ENCODE data around the gene PCDHGB2. TPM values are rescaled to one million over a fixed set of nuclear protein-coding genes. Genes with fewer than 3 reads are reported as not detected.
A peak's percentile ranks its signal among the peaks of the same experiment; 100 is the strongest.

PCDHGB2 gene
- total and polyA plus RNA-seq, 2 of the 8 experiments (the other 6 are each of a cell fraction or from before 2014, with no cell fraction given), result 1.9 to 2.9 TPM

GRCh38 chr5:141409598-141410306 lies 50.0 kb downstream of the PCDHGB2 start:
- Histone ChIP-seq H4K8ac (ENCODE audit: extremely low read depth, insufficient read depth, low read length) (no peak overlapping the region), H2BK20ac (ENCODE audit: low read length) (no peak overlapping the region), H2AFZ (ENCODE audit: low read length) (no peak overlapping the region), H2AK5ac (ENCODE audit: low read depth, low read length) (peak overlapping the region; percentile 70; the same call in 1 of the 2 replicates), H4K5ac (ENCODE audit: insufficient read length, low read depth, low read length) (no peak overlapping the region), H3K36me3 (ENCODE audit: control insufficient read depth in 2 of 4, insufficient read depth in 4 of 4, low read length in 3 of 4) (peaks cover 0 to 3% (median 0%) of the 10 kb centered on the region in 4 experiments; a peak in 1 of 8 replicates), H3K4me1 (replicated peaks in 1 of 4; ENCODE audit: control insufficient read depth in 3 of 4, insufficient read depth in 4 of 4, low read length in 3 of 4) (no peaks in the 10 kb centered on the region), H2BK15ac (ENCODE audit: low read length) (no peak overlapping the region), H3K18ac (ENCODE audit: extremely low read depth, low read length) (no peak overlapping the region), H3K4ac (replicated peaks; ENCODE audit: insufficient read length, low read depth, low read length) (no peak overlapping the region), H4K20me1 (replicated peaks in 1 of 2; ENCODE audit: control insufficient read depth in 1 of 2, insufficient read depth in 2 of 2, low read length in 2 of 2) (peaks cover 0 to 1% of the 10 kb centered on the region in 2 experiments), H2BK5ac (ENCODE audit: low read depth, low read length) (no peak overlapping the region), H4K91ac (replicated peaks; ENCODE audit: insufficient read length, low read length) (no peak overlapping the region), H3K9ac (replicated peaks in 1 of 4; ENCODE audit: extremely low read depth in 1 of 4, low read depth in 3 of 4, low read length in 3 of 4) (no peak overlapping the region), H3K23ac (ENCODE audit: insufficient read length) (no peak overlapping the region), H3K27me3 (replicated peaks in 1 of 4; ENCODE audit: control insufficient read depth in 3 of 4, extremely low read depth in 1 of 4, insufficient read depth in 3 of 4, low read length in 3 of 4) (peaks cover 0 to 10% (median 6%) of the 10 kb centered on the region in 4 experiments; a peak in 6 of 7 replicates), H2BK120ac (replicated peaks; ENCODE audit: low read depth, low read length) (no peak overlapping the region), H3K4me3 (ENCODE audit: extremely low read depth in 1 of 4, insufficient read depth in 2 of 4, low read depth in 3 of 4, low read length in 4 of 4) (no peak overlapping the region), H3K27ac (ENCODE audit: low read depth, low read length) (no peak overlapping the region), H3K4me2 (ENCODE audit: insufficient read depth in 1 of 2, low read depth in 2 of 2, low read length in 2 of 2) (no peak overlapping the region), H3K79me2 (ENCODE audit: control insufficient read depth in 1 of 2, insufficient read depth in 2 of 2, low read length in 2 of 2) (no peaks in the 10 kb centered on the region), H3K23me2 (ENCODE audit: low read depth, low read length) (peaks cover 2% of the 10 kb centered on the region; the same call in 1 of the 2 replicates), H3K79me1 (ENCODE audit: low read depth, low read length) (no peaks in the 10 kb centered on the region), H3K14ac (ENCODE audit: insufficient read length) (no peak overlapping the region), H2BK12ac (ENCODE audit: low read depth, low read length) (no peak overlapping the region), H3K9me3 (ENCODE audit: insufficient read depth in 2 of 2, low read depth in 1 of 2, low read length in 1 of 2) (peaks cover 2 to 11% of the 10 kb centered on the region in 2 experiments; a peak in 2 of 4 replicates), H3K56ac (replicated peaks; ENCODE audit: insufficient read length, low read depth, low read length) (no peak overlapping the region)
- 95% methylated on average over 62 of the region's 64 CpGs; no CpG with 5 or more reads in 1 of the 2 experiments for WGBS, 2 experiments (ENCODE audit: extremely low coverage in 1 of 2, insufficient coverage in 1 of 2, insufficient read length in 1 of 2, insufficient replicate concordance in 2 of 2, low coverage in 1 of 2, low lambda C conversion rate in 2 of 2, missing lambda C conversion rate in 1 of 2)
- ChIA-PET POLR2A (ENCODE audit: partially characterized antibody) (no interaction called here), CTCF (ENCODE audit: partially characterized antibody) (interaction anchor here (0.7 to 23.3 kb wide), 6 partner anchors 9 to 187 kb away, joined by 3 to 1236 read pairs (median 3); partner anchors contain the start of genes PCDHB14 and PCDHGC5)
- no peak for DNase-seq (ENCODE audit: low read depth in 1 of 2, low spot score in 2 of 2)
- FAIRE-seq, result no peak
- TF ChIP-seq CEBPB (IDR thresholded peaks at IDR 0.05; ENCODE audit: low read depth, low read length) (0 out of 2 replicates have a peak, but pooled peaks have one; percentile 34), JUND (IDR thresholded peaks at IDR 0.05; ENCODE audit: low read length) (no peak), BACH1 (IDR thresholded peaks at IDR 0.05; ENCODE audit: low read length) (no peak)

All from H1 (cell line).